Ovary (tissue), 3 donors: ENCODE data around the gene NPTXR.

Experiments
- POLR2A ChIP-seq: fragments of 450-650 bp; IDR thresholded peaks from one replicate; pipeline ENCODE4 v1.6.1; 2017; ENCODE audit warnings: antibody characterized with exemption, mild to moderate bottlenecking, moderate library complexity
- TF ChIP-seq, protein P1 (sequence below), 3 donors: fragments of 450-650 bp in 2 of 3; fragments of 200-600 bp in 1 of 3; IDR thresholded peaks; one replicate each; pipeline versions ENCODE4 v1.5.1 to v1.8.0; 2016 to 2022; ENCODE audit warnings: antibody characterized with exemption in 3 of 3, mild to moderate bottlenecking in 1 of 3
- donor health status: DM: no; HTN: no; CAD: no.

DNA sequence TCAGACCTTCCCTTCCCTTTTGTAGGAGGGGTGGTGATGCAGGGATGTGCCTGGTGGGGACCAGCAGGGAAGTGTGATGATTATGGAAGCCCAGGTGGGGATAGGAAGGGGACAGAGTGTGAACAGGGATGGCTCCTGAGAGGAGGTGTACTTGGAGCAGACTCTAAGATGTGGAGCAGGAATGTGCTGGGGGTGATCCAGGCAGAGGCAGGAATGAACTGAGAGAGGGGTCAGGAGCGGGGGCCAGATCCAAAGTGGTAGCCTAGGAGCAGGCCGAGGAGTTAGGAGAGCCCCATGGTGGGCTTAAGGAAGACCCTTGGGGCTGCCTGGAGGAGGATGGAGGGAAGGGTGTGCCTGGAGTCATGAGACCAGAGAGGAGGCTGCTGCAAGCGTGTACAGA lies 3.7 kb downstream of the NPTXR start:
- TF ChIP-seq, protein P1, sequence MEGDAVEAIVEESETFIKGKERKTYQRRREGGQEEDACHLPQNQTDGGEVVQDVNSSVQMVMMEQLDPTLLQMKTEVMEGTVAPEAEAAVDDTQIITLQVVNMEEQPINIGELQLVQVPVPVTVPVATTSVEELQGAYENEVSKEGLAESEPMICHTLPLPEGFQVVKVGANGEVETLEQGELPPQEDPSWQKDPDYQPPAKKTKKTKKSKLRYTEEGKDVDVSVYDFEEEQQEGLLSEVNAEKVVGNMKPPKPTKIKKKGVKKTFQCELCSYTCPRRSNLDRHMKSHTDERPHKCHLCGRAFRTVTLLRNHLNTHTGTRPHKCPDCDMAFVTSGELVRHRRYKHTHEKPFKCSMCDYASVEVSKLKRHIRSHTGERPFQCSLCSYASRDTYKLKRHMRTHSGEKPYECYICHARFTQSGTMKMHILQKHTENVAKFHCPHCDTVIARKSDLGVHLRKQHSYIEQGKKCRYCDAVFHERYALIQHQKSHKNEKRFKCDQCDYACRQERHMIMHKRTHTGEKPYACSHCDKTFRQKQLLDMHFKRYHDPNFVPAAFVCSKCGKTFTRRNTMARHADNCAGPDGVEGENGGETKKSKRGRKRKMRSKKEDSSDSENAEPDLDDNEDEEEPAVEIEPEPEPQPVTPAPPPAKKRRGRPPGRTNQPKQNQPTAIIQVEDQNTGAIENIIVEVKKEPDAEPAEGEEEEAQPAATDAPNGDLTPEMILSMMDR (IDR thresholded peaks at IDR 0.05): no peak
- no peak for TF ChIP-seq POLR2A
